GM19043 (cell line): Measurements from ENCODE around the gene HPCAL1.

Experiments used
- ATAC-seq: cut with Tn5 transposase; IDR thresholded peaks from one replicate; pipeline ENCODE4 v1.9.1; 2021; ENCODE audit warnings: low read depth; ENCODE audit not compliant: unreplicated experiment

The HPCAL1 gene

DNA sequence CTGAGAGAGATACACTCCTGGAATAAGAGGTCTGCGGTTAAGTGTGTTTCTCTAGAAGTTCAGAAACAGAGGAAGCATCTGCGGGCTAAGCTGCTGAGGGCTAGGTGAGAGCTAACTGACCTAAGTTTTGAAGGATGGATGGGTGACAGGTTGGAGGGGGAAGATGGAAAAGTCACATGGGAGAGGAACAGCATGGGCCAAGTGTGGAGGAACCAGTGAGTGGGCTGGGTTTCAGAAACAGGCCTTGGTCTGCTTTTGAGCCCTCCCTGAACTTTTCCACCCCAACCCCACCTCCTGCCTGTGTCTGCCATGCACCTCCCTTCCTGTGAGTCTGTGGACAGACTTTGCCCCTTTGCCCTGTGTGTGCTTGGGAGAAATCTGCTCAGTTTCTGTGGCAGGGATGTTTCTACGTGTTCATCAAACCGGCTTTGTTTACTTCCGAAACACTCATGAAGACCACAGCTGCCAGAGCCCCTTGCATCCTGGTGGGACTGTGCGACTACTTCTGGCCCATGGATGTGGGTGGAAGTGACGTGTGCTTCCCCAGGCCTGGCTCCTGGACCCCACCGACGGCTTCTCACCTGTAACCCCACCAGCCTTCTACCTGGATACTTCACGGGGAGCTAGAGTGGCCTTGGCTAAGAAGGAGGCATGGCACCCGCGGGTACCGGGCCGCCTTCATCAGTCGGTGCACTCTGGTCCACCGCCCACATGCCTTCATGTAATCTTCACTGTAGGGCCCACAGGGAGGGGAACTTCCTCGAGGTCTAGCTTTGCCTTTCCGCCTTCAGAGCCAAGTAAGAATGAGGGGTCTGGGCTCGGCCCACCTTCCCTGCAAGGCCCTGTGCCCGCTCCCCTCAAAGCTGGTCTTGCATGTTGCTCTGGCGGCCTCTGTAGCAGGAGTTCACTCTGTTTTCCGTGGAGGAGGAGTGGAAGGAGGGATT, 1.4 kb upstream of the HPCAL1 start:
- no peak for ATAC-seq

DNA sequence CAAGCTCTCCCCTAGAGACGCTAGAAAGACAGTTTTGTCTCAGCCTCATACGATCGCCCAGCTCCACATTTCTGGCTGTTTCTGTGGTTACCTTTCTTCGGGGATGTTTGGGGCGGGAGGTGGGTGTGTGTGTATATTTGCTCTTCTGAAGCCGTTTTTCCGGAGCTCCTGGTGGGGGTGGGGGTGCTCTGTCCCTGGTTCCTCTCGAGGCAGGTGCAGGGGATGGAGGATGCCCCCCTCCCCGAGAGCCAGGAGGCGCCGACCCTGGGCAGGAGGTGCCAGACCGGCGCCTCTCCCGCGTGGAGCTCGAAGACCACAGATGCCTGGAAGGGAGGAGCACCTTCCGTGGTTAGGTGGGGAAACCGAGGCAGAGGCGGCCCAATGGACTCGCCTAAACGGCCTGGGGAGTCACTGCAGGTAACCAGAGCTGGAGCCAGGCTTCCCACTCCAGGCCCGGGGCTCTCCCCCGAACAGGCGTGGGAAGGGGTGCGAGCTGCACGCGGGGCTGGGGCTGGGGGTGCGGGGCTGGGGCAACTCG, 694 bp upstream of the HPCAL1 start:
- no peak for ATAC-seq

DNA sequence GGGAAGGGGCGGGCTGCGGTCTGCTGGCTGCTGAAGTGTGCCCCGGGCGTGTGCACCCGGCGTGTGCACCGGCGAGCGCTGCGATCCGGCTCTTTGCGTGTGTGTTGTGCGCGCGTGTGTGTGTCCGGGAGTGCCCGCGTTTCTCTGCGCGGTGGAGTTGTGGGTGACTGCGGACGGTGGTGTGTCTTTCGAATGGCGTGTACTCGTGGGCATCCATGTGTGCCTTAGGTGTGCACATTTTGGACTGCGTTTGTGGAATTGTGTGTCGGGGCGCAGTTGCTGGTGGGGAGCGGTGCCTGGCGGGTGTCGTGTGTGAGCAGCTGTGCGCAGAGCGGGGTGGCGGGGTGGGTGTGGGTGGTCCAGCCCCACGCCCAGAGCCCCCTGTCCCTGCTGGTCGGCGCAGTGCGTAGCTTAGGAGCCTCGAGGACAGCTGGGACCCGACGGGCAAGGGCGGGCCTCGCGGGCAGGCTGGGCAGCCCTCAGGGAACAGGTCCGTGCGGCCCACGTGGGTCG, 533 bp downstream of the HPCAL1 start:
- no peak for ATAC-seq

- ATAC-seq = peak; percentile 20
Measured at GRCh38 chr2:10303694-10304378, 1.1 kb downstream of the HPCAL1 start.

- no peak for ATAC-seq
Measured at GRCh38 chr2:10304458-10305253, 2.0 kb downstream of the HPCAL1 start.

DNA sequence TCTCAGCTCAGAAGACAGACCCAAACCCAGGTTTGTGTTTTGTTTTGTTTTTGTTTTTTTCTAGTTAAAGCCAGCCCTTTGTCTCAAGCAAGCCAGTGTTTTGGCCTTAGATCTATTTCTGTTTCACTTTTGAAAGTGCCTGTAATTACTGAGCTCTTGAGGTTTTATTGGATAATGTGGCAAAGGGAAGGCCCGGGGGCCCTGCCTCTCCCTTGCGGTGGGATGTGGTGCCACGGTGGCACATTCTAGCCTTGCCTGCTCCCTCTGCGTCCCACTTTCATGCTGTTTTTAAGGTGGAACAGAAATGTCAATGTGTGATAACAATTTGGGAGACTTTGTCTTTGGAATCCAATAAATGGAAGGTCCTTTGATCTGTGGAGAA, 2.5 kb downstream of the HPCAL1 start:
- no peak for ATAC-seq

GRCh38 chr2:10305715-10306114, 3.0 kb downstream of the HPCAL1 start:
- no peak for ATAC-seq

DNA sequence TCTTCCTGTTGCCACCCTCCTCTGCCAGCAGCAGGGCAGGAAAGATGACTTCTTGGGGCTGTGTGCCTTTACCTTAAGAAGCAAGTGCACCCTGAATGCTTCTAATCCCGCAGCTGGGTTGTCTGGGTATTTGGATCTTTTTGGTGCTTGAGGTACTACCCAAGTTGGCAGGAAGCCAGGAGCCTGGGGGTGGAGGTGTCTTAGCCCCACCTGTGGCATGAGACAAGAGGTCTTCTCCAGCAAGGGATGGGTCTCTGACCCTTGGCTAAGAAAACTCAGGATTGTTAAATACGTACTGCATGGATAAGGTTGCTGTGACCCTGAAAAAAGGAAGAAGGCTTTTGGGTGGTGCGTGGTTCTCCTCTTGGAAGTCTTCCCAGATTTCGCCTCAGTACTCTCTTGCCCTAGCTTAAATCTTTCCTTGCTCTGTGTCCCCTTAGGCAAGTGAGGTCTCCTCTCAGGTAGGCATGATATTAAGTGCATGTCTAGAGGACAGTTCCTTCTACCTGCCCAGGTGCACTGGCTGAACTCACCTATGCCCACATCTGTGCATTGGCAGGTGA, 4.3 kb downstream of the HPCAL1 start:
- no peak for ATAC-seq

- ATAC-seq = no peak
Measured at GRCh38 chr2:10307561-10308156, 5.0 kb downstream of the HPCAL1 start.

DNA sequence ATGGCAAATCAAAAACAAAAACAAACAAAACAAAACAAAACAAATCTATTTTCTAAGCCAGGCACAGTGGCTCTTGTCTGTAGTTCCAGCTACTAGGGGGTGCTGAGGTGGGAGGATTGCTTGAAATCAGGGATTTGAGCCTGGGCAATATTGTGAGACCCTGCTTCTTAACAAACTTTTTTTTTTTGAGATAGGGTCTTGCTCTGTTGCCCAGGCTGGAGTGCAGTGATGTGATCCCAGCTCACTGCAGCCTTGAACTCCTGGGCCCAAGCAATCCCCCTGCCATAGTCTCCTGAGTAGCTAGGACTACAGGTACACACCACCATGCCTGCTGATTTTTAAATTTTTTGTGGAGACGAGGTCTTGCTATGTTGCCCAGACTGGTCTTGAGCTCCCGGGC, 6.2 kb downstream of the HPCAL1 start:
- ATAC-seq = no peak

- ATAC-seq = no peak
Measured at GRCh38 chr2:10309286-10309685, 6.6 kb downstream of the HPCAL1 start.

GRCh38 chr2:10310309-10310888, 7.7 kb downstream of the HPCAL1 start:
- ATAC-seq = no peak

GRCh38 chr2:10311736-10312135, 9.0 kb downstream of the HPCAL1 start:
- no peak for ATAC-seq

GRCh38 chr2:10312437-10312957, 9.8 kb downstream of the HPCAL1 start:
- ATAC-seq = no peak

GRCh38 chr2:10316336-10316735, 13.6 kb downstream of the HPCAL1 start:
- no peak for ATAC-seq

DNA sequence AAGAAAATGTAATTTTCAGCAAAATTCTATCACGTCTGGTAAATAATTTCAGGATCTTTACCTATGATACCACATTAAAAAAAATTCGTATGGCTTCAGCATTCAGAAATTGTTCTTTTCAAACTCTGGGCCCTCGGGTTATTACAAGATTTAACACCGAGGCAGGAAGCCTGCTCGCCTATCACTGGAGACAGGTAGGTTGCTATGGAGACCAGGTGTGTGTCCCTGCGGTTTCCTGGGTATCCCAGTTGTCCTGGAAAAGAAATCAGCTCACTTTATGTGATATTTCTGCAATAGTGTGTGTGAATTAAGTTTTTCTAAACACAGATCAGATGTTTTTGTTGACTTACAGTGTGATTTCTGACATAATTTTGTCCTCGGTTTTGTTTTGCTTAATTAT, 14.2 kb downstream of the HPCAL1 start:
- no peak for ATAC-seq

DNA sequence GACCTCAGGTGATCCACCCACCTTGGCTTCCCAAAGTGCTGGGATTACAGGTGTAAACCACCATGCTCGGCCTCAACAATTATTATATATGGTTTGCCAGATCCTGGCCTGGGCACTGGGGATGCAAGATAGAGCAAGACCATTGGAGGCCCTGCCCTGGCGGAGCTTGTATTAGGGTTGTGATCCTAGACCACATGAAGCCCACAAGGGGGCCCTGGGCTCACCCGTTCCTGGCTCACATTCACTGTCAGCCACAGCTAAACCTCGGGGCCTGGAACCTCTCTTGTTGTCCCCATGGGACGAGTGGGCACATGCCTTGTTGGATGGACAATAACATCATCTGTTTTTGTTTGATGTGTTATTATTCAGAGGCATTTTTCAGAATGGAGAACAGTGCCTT, 14.9 kb downstream of the HPCAL1 start:
- ATAC-seq = no peak

DNA sequence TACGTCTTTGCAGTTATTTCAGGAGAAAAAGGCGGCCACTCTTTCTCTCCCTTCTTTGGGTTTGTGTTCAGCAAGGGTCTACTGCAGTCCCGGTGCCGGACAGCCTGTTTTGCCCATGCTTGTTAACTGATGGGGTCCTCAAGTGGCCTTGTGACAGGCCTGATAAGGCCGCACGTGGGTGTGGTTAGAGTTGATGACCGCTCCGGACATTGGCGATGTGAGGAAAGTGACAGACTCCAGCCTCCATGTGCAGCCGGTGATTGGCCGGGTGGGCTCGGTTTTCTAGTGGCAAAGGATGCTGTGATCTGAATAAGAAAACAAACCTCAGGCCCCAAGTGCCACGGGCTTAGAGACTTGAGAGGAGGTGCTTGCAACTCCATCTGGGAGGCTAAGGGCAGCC, 15.6 kb downstream of the HPCAL1 start:
- no peak for ATAC-seq

DNA sequence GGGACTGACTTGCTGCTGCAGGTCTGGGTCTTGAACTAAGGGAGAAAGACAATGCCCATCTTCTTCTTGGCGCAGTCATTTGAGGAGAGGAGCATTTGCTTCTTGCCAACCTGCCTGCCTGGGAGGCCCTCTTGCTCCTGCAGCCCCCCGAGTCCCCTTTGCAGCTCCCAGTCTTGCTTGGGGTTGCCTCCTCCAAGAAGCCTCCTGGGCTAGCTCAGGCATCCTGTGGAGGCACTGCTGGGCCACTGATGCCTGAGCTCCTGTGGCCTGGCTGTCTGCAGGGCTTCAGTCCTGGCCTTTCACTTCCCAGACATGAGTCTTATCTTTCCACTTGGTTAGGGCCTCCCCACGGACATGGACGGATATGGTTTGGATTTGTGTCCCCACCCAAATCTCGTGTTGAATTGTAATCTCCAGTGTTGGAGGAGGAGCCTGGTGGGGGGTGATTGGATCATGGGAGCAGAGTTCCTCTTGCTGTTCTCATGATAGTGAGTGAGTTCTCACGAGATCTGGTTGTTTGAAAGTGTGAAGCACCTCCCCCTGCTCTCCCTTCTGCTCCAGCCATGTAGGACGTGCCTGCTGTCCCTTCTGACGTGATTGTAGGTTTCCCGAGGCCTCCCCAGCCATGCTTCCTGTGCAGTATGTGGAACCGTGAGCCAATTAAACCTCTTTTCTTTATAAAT, 17.3 kb downstream of the HPCAL1 start:
- no peak for ATAC-seq
